ENCODE measurements around the gene SPIRE1.
"Not testable (repeated sequence)": the region's sequence is repeated elsewhere in the genome, so short reads cannot be mapped to it uniquely, and the experiment has no call there.

The SPIRE1 gene

DNA sequence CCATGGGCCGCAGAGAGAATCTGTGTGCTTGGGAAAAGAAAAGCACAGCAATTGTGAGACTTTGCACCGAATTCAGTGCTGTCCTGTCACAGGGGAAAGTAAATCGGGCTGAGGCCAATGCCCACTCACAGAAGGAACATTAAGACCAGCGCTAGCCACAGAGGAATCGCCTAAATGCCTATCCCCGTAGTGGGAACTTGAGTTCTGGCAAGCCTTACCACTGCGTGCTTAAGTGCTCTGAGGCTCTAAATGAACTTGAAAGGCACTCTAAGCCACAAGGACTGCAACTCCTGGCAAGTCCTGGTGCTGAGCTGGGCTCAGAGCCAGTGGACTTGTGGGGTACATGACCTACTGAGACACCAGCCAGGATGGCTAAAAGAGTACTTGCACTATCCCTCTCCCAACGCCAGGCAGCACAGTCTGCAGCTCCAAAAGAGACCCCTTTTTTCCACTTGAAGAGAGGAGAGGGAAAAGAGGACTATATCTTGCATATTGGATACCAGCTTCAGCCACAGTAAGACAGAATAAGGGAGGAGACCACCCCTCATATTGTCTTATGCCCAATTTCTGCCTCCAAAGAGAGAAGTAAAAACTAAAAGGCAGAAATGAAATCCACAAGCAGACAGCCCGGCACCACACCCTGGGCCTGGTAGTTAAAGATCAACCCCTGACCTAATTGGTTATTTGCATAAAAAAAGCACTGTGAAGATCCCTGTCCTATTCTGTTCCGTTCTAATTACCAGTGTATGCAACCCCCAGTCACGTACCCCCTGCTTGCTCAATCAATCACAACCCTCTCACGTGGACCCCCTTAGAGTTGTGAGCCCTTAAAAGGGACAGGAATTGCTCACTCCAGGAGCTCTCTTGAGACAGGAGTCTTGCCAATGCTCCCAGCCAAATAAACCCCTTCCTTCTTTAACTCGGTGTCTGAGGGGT, 105.7 kb downstream of the SPIRE1 start:
- not testable (repeated sequence) for DNase-seq

DNA sequence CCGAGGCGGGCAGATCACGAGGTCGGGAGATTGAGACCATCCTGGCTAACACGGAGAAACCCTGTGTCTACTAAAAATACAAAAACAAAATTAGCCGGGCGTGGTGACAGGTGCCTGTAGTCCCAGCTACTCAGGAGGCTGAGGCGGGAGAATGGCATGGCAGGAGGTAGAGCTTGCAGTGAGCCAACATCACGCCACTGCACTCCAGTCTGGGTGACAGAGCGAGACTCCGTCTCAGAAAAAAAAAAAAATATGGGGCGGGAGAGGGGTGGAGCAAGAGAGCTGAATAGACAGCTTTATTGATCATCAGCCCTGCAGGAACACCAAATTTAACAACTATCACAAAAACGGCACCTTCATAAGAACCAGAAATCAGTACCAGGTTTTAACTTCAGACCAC, 106.4 kb downstream of the SPIRE1 start:
- DNase-seq = not testable (repeated sequence)

DNA sequence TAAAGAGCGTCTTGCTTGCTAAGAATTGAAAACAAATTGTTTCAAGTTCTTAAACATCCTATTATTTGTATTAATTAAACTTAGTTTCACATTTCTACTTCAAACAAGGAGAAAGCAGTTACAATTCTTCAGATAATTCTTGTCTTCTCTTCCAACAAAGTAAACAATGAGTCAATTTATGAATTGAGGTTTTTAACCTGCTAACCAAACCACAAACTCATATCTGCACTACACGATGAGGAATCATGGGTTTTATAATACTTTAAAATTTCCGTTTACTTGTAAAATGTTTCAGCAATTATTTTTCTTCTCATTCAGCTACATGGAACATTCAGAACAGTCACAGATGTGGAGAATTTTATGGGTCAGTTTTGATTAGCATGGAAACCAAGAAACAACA, 114.2 kb downstream of the SPIRE1 start:
- no peak for DNase-seq

DNA sequence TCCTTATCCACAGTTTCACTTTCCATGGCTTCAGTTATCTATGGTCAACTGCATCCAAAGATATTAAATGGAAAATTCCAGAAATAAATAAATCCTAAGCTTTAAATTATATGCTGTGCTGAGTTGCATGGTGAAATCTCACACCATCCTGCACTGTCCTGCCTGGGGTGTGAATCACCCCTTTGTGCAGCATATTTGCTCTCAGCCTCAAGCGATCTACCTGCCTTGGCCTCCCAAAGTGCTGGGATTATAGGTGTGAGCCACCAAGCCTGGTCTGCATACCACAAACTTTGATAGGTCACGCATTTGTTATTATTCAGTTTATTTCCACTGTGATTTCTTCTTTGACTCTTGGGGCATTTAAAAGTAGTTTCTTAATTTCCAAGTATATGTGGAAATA, 117.2 kb downstream of the SPIRE1 start:
- no peak for DNase-seq

DNA sequence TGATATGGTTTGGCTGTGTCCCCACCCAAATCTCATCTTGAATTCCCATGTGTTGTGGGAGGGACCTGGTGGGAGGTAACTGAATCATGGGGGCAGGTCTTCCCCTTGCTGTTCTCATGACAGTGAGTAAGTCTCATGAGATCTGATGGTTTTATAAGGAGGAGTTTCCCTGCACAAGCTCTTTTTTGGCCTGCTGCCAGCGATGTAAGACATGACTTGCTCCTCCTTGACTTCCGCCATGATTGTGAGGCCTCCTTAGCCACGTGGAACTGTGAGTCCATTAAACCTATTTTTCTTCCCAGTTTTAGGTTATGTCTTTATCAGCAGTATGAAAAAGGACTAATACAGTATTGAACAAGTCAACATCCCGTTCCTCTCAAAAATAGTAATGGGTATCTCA, 118.7 kb downstream of the SPIRE1 start:
- DNase-seq = not testable (repeated sequence)

DNA sequence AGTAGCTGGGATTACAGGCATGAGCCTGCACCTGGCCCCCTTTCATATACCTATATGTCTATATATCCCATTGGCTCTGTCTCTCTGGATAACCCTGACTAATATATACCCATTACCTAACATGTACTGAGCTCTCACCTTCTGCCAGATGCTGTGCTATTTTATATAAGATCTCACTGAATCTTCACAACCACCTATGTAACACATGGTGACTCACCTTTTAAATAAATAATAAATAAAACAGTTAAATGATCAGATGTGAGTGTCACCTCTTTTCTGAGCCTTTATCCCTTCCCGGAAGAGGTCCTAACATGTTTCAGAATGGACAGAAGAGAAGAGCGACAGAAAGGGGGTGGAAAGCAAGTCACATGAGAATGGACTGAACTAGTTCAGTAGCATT, 123.1 kb downstream of the SPIRE1 start:
- no peak for DNase-seq

DNA sequence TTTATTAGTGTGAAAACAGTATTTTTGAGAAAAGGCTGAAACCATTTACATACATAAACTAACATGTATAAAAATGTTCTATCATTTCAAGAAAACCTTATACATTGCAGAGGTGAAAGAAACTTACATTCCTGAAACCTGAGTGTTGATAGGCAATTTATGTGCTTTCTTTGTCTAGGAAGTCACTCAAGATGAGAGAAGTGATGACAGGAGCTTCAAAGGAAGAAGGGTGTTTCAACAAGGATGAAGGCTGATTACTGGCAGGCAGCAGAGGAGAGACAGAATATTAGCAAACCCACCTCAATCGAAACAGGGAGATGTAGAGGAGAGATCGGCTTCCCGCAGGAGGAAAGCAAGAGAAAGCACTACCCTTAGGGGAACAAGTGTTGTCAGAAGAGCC, 125.2 kb downstream of the SPIRE1 start:
- no peak for DNase-seq

DNA sequence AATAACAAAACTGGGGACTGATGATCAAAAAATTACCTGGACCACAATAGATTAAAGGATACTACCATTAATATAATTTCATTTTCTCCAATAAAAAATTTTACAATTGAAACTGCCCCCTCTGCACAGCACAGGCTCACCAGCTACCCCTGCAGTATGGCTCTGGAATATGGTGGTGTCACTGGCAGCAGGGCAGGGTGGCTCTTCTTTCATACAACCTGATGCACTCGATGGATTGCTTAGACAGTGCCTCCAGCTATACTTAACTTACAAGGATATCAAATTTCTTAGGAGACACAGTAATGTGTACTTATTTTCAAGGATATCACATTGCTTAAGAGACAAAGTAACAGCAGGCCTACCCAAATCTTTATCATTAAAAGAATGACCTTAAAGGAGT, 126.2 kb downstream of the SPIRE1 start:
- no peak for DNase-seq

DNA sequence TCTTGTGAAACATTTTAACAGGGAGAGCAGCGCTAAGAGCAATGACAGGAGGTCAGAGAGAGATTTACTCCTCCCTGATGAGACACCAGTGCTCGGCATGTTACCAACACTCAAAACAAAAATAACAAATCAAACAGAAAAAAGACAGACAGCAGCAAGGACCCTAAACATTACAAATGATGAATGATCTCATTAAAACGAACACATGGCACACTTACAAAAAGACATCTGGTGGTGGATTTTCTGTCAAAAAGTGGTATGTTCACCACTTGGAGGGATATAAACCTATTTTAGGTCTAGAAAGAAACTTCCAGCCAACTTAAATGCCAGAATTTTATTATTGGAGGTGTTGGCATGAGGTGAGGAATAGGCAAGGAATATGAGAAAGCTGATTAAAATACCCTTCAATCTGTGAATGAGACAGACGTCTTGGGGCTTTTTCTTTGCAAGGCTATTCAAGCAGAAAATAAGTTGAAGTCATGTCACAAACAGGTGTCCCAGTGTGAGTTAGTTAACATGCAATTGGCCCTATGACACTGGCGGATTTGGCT, 137.4 kb downstream of the SPIRE1 start:
- no peak for DNase-seq

DNA sequence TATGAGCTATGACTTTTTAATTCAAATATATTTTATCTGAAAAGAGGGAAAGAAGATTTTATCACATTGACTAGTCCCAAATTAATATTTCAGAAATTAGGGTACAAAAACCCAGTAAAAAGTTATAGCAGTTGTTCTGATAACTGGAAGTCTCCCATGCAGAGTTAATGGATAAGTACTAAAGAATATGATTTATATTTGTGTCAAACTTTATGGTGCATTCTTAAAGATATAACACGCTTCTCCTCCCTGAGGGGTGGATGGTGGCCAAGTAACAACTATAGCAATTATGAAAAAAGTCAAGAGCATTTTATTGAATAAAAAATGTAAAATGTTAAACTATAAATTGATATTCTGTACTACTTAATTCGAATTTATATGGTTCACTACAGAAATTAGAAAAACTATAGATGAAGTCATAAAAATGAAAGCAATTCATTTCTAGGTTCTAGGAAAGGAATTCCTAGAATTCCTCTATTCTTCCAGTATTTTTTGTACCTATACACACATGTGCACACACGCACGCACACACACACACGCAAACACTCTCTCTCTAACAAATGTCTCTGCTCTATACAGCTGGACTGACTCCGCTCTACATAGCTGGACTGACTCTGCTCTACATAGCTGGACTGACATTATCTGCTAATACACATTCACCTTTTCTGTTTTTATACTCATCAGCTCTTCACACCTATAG, 138.9 kb downstream of the SPIRE1 start:
- DNase-seq = no peak

DNA sequence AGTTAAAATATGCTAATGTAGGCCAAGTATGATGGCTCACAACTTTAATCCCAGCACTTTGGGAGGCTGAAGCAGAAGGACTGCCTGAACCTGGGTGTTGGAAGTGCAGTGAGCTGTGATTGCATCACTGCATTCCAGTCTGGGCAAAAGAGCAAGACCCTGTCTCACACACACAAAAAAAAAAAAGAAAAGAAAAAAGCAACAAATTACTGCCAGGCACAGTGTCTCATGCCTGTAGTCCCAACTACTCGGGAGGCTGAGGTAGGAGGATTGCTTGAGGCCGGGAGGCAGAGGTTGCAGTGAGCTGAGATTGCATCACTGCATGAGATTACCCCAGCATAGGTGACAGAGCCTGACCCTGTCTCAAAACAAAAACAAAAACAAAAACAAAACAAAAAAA, 139.6 kb downstream of the SPIRE1 start:
- no peak for DNase-seq

DNA sequence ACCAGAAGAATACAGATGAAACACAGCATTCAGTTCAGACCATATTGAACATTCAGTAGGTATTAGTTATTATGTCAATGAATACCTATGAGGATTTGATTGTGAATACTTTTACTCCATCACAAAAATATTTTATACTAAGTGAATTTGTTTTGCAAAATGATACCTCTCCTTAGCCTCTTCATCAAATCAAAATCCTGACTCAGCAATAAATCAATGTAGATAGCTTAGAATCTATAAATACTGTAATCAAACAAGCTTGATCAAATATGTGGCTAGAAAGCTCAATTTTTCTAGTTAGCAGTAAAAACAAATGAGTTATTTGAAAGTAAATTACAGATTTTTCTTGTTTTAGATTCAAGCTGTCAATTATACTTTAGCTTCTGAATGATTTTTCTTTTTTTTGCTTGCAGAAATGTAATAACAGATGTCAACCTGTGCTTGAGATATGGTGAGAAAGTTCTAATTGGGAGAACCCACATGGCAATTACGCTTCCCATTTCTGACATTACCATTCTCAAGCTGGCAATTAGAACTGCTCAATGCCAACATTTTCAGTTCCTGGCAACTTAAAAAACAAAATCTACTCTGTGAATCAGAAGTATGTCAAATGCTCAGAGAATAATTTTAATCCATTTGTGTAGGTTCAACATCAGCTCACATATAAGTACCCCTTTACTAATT, 140.6 kb downstream of the SPIRE1 start:
- DNase-seq = no peak

DNA sequence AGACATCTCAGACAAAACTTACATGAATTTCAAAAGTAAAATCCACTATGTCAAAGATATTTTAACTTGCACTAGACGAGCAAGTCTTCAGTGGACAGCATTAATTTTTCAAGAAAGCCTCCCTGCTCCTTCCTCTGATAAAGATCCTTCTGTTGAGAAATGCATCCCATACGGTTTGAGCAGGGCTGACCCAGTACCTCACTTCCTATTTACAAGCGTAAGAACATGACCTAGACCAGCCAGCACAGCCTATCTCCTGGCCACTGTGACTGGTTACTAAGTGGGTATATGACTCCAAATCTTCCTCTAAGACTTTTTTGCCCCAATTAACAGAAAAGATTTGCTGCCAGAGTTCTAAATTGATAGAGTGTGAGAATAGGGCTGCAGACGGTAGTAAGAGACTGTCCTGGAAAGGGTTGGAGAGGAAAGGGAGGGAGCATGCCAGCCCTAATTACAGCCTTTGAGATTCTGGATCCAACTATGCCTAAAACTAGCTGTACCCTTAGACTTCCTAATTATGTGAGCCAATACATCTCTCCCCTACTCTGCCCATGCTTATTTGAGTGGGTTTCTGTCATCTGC, 141.8 kb downstream of the SPIRE1 start:
- DNase-seq = no peak

DNA sequence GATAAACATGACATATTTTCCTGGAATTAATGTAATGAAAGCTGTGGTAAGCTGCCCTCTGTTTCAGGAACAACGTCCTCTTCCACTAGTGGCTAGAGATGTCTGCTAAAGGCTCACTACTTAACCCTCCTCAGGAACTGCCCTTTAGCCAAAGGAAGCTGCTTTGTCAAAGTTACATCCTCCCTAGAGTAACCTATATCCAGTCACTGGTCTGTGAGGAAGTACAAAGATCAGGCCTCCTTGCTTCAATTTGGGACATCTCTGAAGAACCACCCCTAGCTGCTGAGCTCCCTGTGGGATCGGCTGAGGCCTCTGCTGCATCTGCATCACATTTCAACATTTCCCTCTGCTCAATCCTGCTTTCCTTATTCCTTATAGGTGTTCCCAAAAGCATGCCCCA, 142.4 kb downstream of the SPIRE1 start:
- no peak for DNase-seq

DNA sequence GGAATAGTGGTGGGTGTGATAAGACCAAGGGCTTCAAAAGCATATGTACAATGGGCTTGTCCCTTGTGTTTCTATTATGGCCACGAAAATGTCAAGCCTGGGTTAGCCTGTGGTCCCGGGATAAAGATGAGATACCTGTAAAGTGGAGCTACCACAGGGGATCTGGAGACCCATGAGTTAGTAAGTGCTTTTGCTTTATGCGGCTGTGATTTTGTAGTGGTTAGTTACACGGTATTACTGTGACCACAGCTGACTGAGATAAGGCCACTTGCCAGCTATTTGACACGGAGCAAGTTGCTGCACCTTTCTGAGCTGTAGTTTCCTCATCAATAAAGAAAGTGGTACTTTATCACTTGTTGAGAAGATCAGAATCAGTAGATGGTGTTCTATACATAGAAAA, 150.9 kb downstream of the SPIRE1 start:
- DNase-seq = no peak

DNA sequence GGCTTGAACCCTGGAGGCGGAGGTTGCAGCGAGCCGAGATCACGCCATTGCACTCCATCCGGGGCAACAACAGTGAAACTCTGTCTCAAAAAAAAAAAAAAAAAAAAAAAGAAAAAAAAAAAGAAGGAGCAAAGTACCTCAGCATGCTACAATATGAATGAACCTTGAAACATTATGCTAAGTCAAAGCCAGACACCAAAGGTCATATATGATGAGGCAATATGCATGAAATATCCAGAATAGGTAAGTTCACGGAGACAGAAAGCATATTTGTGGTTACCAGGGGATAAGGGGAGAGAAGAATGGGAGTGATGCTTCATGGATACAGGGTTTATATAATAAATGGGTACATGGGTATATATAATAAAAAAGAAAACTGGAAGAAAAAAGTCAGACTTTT, 156.9 kb downstream of the SPIRE1 start:
- DNase-seq = no peak

DNA sequence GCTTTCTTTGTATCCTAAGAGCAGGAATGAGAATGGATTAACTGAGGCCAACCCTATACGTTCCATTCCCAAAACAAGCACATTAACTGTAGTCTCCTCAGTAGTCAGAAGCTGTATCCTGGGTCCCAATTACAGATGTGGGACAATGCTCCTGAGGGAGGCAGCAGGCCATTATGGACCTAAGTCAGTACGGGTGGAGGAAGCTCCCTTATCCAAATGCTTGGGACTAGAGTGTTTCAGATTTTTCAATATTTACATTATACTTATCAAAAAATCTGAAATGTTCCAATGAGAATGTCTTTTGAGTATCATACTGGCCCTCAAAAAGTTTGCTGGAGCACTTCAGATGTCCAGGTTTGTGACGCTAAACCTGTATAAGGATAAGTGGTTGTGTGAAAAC, 160.1 kb downstream of the SPIRE1 start:
- no peak for DNase-seq

DNA sequence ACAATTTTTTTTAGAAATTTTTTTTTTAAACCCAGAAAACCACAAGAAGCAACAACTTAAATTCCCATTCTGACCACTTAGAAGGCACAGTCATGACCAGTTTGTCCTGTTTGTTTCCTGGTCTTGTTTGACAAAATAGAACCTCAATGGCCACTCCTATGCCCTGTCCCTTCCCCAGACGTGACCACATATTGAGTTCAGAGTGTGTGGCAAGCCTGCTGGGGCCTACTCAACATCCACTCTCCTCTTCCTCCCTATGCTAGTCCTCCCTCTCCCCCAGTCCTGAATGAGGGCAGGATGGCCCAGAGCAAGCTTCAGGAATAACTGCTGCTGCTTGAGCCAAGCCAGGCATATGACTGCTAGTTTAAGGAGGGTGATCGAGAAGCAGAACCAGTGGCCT, 160.6 kb downstream of the SPIRE1 start:
- DNase-seq = no peak

DNA sequence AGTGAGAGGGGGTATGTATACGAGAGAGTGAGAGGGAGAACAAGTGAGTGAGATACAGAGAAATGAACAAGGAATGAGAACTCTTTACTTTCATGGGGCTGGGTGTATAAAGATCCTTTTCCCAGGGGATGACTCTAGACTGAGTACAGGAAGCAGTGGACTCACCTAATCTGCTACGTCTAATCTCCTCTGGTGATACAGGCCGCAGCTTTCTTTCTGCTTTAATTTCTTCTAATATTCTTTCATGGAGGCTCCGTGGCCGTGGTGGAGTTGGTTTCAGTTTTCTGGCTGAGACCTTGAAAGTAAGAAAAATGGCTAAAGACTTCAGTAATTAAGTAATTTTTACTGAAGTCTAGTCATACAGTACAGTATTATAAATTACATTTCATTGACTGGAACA, 165.0 kb downstream of the SPIRE1 start:
- DNase-seq = no peak

DNA sequence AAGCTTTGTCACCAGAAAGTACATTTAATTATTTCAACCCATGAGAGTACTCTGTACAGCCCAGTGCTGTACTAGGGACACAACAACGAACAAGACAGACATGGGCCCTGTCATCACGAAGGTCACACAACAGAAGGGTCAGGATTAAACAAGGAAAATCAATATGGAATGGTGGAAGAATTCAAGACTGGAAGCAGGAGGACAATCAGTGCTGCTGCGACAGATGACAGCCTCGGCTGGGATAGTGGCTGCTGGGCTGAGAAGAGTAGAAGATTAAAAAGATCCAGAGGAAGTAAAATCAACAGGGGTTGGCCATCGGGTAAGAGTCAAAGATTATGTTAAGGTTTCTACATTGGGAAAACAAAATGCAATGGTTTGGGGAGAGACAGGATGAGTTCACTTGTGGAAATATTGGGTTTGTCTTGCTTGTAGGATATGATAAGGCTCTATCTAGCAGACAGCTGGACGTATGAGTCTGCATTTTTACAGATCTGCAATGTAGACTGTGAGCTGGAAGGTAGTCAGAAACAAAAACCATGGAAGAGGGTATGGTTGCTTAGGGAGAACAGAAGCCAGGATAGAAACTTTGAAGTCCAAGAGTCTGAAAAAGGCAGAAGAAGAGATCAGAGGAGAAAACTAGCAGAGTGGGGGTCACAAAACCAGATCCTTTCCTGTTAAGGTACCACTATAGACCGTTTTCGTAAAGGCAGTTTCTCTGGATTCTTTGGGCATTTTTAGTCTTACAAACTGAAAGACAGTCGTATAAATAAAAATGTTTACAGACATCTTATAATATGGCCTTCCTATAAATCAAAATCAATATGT, 166.1 kb downstream of the SPIRE1 start:
- no peak for DNase-seq

DNA sequence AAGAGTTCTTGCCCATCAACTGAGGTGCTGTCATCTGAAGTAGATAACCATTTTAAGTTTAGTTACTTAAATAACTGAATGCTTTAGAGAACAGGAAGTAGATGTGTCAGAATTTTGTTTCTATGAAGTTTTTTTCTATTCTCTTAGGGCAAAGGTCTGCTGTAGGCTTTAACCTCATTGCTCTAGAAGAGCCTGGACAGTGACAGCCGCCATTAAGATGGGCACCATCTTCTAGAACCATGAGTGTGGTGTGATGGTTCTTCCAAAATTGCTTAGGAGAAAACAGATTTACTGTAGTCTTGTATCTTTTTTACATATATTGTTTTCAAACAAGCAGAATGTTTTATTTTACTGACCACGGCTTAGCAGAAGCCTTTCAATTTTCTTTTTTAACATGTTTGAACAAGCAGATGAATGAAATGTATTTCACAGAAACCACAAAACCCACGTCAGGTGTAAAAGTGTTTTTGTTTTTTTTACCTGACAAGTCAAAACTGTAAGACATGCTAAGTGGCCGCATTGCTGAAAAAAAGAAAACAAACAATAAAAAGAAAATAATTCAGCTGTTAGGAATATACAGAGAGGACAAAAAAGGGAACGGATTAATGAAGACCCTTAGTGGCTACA, 172.3 kb downstream of the SPIRE1 start:
- no peak for DNase-seq

DNA sequence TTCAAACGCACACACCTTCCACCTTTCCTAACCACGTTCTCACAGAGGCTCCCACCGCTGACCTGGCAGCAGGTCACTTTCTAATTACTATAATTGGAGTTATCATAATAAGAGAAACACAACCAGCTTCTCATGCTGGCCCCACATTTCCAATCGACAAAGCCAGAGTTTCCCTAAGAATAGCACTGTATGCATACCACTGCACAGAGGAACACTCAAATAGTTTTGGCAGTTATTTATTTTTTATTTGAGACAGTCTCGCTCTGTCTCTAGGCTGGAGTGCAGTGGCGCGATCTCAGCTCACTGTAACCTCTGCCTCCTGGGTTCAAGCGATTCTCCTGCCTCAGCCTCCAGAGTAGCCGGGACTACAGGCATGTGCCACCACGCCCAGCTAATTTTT, 176.0 kb downstream of the SPIRE1 start:
- DNase-seq = not testable (repeated sequence)
